GM19463 (cell line): ENCODE results near the gene ITGBL1.
"Not testable (repeated sequence)": the region's sequence is repeated elsewhere in the genome, so short reads cannot be mapped to it uniquely, and the experiment has no call there.

Experiments
- ATAC-seq: cut with Tn5 transposase; IDR thresholded peaks from one replicate; pipeline ENCODE4 v1.9.1; 2021; ENCODE audit warnings: mild to moderate bottlenecking, moderate library complexity; ENCODE audit not compliant: unreplicated experiment

ITGBL1 gene

DNA sequence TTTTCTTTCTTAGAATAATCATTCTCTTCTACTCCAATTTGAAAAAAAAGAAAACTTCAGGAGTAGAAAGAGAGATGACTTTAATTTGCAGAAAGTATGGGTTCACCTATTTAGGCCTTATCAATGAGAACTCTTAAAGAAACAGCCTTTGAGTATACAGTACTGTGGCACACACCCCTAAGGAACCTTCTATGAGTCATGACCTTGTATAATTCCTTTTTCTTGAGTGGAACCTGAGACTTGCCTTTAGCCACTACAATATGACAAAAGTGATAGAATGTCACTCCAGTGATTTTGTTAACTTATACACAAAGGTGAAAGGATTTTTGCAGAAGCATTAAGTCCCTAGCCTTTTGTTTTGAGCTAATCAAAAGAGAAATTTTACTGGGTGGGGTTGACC, 58.7 kb downstream of the ITGBL1 start:
- ATAC-seq = no peak

DNA sequence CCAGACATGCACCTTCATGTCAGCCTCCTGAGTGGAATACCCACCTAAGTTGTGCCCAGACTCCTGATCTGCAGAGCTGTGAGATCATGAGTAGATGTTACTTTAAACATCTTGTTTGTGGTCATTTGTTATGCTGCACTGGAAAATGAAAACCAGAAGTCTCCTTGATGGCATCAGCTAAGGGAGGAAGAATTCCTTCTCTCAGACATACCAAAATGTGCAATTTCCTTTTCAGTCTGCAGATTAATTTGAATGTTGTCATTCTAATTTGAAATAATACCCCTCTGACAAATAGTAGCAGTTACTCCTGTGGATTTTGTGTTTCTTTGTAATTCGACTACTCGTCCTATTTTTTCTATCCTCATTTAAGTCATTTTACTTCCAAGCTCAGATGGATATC, 59.3 kb downstream of the ITGBL1 start:
- no peak for ATAC-seq

DNA sequence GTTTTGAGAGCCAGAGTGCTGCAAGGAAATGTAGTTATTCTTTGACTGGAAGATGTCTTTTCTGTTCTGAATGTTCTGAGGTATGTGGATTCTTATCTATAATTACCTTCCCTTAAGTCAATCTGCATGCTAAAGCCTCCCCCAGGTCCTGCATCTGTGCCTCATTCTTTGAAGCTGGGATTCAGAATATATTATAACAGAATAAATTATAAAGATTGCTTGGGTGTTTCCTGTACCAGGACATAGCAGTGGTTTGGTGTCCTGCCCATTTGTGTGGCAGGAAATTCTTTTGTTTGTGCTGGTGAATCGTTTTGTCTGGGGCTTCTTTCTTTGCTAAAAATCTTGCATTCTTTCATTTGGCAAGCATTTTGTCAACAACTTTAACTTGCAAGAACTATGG, 60.2 kb downstream of the ITGBL1 start:
- ATAC-seq = no peak

DNA sequence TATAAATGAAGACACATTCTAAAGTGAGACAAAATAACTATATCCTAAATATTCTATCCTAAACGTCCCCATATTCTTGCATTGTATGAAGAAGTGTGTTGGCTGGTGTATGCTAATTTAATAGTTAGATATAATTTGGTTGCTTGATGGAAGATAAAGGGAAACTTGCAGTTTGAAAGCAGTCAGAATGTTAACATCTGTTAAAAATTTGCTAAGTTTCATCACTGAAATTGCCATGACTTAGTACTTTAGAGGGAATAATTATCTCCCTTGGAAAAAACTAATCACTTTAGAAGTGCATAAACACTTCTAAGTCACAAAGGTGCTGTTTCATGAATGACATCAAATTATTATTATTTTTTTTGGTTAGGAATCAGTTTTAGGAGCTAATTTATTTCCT, 61.6 kb downstream of the ITGBL1 start:
- ATAC-seq = no peak

DNA sequence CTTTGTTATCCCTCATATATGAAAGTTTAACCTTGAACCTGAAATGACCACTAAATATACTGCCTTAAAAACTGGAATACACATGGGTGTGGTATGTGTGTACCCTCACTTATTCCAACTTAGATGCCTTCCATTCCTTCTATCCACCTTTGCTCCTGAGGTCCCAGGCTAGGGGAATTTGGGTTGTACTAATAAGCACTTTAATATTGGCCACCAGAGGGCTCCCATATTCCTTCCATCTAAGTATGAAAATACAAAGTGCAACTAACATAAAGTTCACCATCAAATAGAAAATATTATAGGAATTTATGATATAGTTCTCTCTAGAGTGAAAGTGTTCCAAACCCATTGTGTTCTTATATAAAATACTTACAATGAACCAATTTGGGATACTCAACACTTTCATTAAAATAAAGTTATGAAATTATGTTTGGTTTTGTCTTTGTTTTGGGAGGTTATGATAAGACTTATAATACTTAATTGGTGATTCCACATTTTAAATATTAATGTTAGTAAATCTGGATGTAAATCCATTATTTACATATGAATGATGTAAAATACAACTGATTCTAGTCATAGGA, 62.3 kb downstream of the ITGBL1 start:
- no peak for ATAC-seq

DNA sequence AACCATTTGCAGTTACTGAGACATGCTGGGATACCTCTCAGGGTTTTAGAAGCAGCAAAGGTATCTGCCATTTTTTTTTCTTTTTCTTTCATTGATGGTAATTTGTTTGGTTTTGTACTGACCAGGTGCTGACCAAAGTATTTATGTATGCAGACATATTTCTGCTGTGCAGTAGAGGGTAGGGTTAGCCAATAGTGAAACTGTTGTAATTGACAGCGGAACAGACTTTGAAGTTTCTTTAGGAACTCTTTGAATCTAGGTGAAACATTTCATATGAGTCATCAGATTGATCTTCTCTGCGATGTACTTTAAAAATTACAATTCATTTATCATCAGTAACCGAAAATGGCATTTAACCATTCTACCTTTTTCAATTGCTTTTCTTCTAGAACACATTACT, 63.0 kb downstream of the ITGBL1 start:
- ATAC-seq = no peak

DNA sequence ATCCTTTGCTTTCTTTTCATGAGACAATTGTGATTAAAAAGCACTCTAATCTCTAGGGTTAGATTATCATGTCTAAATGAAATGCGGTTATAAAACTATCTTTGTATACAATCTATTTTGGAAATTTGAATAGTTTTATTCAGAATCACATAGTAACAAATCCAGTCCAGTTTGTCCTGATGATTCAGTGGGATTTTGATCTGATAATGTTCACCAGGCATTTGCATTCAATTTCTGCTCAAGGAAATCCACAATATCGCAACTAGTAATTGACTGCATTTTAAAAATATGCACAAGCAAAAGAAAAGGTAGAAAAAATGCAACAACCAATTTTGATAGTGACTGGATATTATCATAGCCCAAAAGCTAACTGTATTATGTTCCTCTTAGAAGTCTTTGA, 63.8 kb downstream of the ITGBL1 start:
- ATAC-seq = no peak

DNA sequence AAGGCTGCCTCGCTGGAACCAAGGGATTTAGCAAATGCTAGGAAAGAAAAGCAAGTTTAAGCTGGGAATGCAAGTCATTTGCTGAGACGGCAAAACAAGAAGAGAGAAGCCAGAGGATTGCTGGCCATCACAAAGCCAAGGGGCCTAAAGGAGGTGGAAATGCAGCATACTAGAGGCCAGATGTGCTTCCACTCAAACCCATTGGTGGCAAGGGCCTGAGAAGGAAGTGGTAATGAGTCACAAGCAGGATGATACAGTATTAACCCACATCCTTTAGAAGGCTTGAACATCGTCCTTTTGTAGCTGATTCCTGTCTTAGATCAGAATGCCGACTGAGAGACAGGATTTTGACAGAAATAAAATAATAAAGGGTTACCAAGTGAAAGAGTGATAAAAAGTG, 68.2 kb downstream of the ITGBL1 start:
- no peak for ATAC-seq

DNA sequence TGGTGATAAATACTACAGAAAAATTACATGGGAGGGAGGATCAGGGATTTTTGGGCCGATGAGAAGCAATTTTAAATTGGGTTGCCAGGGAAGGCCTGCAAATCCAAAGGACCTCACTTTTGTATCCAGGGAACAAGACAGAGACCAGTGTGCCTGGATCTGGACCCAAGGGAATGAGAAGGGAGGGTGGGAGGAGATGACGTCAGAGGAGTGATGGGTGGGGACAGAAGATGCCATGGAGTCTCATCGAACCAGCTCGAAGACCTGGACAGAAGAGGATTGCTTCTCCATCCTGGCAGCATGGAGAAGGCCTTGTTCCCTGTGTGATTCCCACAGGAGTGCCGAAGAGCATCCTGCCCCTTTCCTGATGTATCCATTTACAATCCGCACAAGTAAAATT, 68.9 kb downstream of the ITGBL1 start:
- no peak for ATAC-seq

DNA sequence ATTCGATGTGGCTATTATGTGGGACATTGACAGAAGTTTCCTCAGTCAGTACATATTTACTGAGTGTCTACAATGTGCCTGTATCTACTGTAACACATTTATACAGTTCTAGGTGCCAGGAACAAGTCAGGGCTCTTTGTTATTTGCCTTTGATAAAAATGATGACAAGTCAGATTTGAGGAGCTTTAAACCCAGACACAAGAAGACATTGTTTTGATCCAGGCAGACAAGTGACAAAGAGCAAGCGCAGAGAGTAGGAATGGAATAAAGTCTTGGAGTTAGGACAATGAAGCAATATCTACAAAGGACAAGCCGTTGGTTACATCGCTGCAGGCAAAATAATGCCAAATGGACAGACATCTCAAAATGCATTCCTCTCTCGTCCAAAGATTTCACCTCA, 70.1 kb downstream of the ITGBL1 start:
- ATAC-seq = no peak

DNA sequence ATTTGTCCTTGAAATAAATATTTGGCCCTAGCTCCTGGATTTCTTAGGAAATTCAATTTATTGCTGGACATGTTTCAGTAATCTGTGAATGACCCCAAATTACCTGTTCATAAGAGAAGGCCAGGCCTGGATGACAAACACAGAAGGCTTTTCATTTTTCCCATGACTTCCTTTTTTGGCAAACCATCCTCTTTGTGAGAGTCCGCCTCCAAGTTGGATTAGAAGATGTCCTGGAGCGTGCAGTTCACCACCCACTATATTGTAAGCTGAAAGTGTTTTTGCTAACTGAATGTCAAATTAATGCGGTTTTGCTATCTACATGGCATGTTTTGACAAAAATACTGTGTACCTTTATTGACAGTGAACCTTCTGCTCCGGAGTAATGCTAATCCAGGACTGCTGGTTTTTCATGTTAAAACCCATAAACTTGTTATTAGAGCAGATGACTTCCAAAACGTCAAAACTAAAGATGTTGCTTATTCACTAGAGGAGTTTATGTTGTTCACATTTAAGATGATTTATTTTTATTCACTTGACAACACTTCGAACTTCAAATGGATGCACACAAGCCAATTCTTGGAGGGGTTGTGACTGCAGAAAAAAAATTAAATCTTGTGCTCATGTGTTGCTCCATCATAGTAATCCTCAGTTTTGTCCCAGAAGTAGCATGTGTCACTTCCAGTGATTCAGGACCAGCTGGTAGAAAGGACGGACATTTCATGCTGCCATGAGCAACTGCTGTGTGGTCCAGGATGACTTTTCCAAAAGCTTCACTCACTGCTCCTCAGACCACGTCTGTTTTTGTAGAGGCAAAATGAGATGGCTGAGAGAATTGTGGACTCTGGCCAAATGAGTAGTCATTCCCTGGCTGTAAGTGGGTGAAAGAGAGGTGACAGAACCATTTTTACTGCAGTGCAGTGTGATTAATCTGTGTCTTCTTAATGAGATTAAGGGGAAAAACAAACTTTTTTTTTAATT, 71.0 kb downstream of the ITGBL1 start:
- ATAC-seq = no peak

DNA sequence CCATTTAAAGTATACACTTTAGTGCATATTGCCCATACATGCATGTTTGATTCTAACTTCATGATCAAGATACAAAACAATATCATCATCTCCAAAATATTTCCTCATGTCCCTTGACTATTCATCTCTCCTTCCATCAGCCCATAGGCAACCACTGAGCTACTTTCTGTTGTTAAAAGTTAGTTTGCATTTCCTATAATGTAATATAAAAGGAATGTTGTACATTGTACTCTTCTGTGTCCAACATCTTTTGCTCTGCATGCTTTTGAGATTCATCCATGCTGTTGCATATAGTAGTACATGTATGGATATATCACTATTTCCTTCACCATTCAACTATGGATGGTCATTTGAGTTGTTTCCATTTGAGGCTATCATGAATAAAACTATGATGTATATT, 74.7 kb downstream of the ITGBL1 start:
- ATAC-seq = no peak

DNA sequence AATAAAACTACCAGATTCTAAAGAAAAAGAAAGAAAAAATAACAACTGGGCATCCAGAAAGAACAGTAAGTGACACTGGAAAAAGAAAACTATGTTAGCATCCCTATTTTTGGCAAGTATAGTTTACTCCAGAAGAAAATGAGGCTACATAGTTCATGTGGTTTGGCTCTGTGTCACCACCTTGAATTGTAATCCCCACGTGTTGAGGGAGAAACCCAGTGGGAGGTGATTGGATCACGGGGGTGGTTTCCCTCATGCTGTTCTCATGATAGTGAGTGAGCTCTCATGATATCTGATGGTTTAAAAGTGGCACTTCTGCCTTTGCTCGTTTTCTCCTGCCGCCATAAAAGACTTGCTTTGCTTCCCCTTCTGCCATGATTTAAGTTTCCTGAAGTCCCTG, 76.9 kb downstream of the ITGBL1 start:
- ATAC-seq = peak; percentile 57

DNA sequence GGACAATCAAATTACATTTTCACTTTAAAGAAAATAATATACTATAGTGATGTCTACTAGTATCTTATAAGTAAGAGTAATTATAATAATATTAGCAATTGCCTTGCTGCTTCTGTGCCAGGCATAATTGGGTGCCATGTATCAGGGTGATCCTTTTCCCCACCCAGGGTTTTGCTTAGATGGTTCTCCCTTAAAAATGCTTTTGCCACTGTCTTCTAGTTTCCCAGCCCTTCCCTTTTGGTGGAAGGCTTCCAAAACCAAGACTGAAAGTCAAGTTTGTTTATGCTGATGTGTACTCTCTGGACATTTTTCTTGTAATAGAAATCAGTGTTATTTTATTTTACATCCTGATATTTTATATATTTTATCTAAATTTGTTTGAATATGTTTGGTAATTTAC, 77.8 kb downstream of the ITGBL1 start:
- no peak for ATAC-seq

DNA sequence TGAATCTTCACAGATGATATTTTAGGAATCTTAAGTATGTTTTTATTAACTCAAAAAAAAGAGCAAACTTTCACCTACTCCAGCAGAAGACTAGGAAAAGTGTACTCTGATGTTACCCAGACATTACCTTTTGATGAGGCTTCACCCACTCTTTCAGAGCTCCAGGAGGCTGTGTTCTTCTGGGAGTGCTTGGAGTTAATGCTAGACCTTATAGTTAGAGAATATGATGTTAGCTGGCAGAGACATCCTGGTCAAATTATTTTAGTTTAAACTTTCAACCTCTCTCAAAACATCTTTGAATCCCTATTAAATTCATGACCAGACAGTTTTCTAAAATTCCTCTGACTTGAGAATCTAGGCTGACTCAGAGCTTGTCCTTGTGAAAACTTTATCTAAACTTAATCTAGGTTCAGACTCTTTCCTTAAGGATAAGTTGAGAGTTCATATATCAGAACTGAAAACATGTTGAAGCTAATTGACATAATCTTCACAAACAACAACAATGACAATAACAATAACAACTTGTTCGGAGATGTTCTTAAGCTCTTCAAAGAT, 82.8 kb downstream of the ITGBL1 start:
- ATAC-seq = no peak

DNA sequence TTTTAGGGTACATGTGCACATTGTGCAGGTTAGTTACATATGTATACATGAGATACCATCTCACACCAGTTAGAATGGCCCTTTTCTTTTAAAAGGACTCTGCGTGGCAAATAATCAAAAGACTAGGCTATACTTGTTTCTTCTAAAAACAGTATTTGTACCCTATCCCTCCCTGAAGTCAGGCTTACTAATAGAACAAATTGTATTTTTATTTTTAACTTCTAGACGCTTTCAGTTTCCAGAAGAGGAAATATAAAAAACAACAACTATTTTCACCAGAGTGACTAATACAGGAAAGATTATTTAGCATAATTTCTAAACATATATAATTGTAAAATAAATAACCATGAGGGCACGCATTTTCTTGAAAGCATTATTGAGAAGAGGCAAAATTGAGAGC, 83.6 kb downstream of the ITGBL1 start:
- no peak for ATAC-seq

DNA sequence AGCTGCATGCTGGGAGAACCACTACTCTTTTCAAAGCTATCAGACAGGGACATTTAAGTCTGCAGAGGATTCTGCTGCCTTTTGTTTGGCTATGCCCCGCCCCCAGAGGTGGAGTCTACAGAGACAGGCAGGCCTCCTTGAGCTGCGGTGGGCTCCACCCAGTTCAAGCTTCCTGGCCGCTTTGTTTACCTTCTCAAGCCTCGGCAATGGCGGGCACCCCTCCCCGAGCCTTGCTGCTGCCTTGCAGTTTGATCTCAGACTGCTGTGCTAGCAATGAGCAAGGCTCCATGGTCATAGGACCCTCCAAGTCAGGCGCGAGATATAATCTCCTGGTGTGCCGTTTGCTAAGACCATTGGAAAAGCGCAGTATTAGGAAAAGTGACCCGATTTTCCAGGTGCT, 92.1 kb downstream of the ITGBL1 start:
- ATAC-seq = not testable (repeated sequence)

DNA sequence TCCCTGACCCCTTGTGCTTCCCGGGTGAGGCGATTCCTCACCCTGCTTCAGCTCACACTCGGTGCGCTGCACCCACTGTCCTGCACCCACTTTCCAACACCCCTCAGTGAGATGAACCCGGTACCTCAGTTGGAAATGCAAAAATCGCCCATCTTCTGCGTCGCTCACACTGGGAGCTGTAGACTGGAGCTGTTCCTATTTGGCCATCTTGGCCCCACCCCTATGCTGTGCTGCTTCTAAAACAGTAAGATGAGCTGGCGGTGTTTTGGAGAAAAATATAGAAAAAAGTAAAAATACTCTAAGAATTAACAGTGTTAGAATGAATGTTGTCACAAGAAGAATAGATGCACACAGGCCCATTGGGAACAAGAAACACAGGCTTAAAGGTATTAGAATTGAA, 92.5 kb downstream of the ITGBL1 start:
- ATAC-seq = no peak

DNA sequence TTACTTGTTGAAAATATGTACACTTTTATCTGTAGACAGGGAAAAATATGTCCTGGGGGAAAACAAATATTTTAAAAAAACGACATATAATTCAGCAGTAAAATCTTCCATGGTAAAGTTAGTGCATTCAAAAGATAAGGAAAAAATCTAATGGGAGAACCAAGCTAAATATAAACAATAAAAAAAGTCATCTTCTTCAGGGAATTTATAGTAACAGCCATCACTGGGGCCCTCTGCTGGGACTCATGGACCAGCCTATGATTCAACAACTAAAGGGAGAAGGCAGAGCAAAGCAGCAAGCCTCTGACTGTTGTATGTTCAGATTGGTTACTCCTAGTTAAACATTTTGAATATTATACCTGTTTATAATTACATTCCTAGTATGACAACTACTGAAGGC, 93.0 kb downstream of the ITGBL1 start:
- ATAC-seq = no peak

DNA sequence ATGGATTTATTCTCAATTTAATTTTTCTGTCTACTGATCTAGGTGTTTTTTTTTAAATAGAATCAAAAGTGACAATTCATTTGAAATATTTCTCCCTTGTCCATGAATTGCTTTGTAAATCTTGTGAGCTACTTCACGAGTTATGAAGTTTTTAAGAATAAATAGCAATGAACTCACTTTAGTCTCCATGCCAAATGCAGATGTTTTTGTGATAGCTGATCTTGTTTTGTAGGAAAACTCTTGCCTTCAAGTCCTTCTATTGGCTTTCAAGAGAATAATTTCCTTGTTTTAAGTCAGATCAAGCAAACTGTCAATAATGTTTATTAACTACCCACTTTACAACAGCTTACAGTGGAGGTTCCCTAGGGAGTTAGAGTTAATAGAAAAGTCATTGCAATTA, 99.8 kb downstream of the ITGBL1 start:
- no peak for ATAC-seq

DNA sequence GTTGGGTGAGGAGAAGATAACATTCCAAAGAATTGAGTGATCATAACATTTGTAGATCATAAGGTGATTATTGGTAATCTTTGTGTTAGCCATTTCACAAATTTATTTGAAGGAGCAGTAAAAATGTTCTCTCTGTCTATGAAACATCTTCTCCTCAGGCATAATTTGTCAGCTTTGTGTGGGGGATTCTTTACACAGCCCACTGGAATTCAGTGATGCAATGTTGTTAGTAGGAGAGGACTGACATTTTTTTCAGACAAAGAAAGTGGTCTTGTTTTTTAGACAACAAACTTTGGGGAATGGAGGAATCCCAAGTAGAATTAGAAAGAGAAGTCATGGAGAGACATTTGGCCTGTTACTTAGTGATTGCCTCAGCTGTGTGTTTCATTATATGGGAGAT, 100.3 kb downstream of the ITGBL1 start:
- ATAC-seq = no peak

DNA sequence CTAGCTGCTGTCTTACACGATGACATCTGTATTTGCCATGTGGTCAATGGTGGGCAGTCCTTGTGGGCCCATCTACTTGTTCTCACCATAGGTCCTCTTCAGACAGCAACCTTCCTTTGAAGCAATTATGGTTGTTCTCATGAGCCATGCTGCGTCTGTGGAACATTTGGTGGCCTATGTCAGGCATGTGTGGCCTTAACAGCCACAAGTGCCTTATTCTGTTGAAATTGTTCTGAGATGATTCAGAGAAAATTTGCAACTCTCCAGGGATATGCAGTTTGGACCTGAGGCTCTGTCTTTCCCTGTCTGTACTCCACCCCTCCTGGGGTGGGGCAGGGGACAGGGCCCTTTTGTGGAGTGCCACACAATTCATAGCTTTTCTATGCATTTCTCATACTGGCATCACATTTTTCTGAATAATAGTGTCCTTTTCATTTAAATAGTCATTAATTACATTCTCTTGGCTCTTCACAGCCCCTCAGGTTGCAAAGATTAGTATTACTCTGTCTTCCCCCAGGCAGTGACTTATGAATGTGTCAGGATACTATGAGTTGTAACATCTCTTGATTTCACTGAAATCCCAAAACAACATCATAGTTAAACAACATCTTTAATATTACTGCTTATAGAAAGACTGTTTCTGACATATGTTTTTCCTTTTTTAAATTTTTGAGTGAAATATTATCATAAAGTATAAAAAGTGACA, 102.1 kb downstream of the ITGBL1 start:
- ATAC-seq = no peak
